ENCODE measurements around the gene DBF4.

Gene DBF4

DNA sequence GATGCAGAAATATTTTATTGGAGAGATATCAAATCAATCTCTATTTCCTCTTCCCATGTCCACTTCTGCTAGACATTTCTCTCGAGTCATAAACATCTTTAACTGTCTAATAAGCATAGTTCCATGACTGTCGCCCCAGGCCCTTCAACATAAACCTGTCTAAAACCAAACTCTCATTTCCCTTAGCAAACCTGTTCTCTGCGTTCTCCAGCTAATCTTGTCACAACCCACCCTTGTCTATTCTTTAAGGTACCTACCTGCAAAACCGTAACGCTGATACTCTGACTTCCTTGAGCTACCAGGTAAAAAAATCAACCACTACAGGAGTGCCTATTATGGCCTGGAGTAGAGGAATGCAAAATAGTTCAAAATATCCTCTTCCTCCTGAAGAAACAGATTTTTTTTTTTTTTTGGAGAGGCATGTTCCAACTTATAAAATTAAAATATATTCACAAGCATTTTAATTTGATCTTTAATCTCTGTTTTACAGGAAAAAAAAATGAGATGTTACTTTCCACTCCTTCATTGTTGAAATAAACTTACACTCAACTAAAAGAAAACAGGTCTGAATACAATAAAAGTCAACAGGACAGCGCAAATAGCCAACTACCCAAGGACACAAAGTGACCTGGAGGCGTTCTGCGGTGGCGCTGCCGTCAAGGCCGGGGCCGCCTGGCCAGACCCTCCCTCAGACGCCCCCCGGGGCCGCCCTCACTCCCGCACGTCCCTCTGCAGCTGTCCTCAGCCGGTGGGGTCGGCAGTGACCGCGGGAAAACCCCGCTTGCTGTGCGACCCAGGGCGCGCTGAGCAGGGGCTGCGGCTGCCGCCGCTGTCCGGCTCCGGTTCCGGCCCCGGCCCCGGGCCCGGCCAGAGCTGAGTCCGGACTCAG, 898 bp upstream of the DBF4 start:
- peak overlapping the region; percentile 51 for H3K27ac ChIP-seq (ENCODE audit: low read length, poor library complexity, severe bottlenecking)
- peak overlapping the region; percentile 90 for H3K4me3 ChIP-seq (ENCODE audit: insufficient read depth in 1 of 2, low read depth in 1 of 2, low read length in 2 of 2)
- peak overlapping the region; percentile 67 to 89 for H3K18ac ChIP-seq (ENCODE audit: low read depth in 1 of 2, low read length in 2 of 2)
- H2AK5ac ChIP-seq (ENCODE audit: low read length, severe bottlenecking) = no peak overlapping the region
- peak overlapping the region; percentile 63 for H4K8ac ChIP-seq (ENCODE audit: low read length)
- H3K4me2 ChIP-seq (ENCODE audit: low read length, poor library complexity, severe bottlenecking) = peak overlapping the region; percentile 68
- H4K91ac ChIP-seq (ENCODE audit: low read length) = peak overlapping the region; percentile 39
- H3K23ac ChIP-seq (ENCODE audit: low read length in 2 of 2) = no peak overlapping the region
- H3K79me1 ChIP-seq (replicated peaks; ENCODE audit: low read length, poor library complexity, severe bottlenecking) = peaks cover 13% of the 10 kb centered on the region
- H3K4ac ChIP-seq (ENCODE audit: low read depth in 1 of 2, low read length in 2 of 2) = peak overlapping the region in 1 of 2 experiments; percentile 47
- no peaks in the 10 kb centered on the region for H3K27me3 ChIP-seq (ENCODE audit: control insufficient read depth in 1 of 2, insufficient read depth in 1 of 2, low read length in 2 of 2)
- peak overlapping the region; percentile 96 for H3K9ac ChIP-seq (ENCODE audit: low read length)
- H3K14ac ChIP-seq (ENCODE audit: low read length in 2 of 2) = peak overlapping the region in 1 of 2 experiments; percentile 26
- H2BK15ac ChIP-seq (ENCODE audit: low read depth, poor library complexity, severe bottlenecking) = peak overlapping the region; percentile 67
- H2BK120ac ChIP-seq (ENCODE audit: low read depth, low read length) = peak overlapping the region; percentile 52
- H3K4me1 ChIP-seq (ENCODE audit: control insufficient read depth, insufficient read depth, low read depth, low read length) = peaks cover 1% of the 10 kb centered on the region
- peaks cover 0 to 7% of the 10 kb centered on the region in 2 experiments for H3K36me3 ChIP-seq (ENCODE audit: control insufficient read depth in 1 of 2, insufficient read depth in 2 of 2, low read depth in 1 of 2, low read length in 2 of 2)
- WGBS = 3% methylated on average over 33 of the region's 35 CpGs
- DNase-seq = peak; percentile 6
- no peak overlapping the region for H2BK5ac ChIP-seq (ENCODE audit: low read depth, low read length, poor library complexity, severe bottlenecking)
- no peak overlapping the region for H2BK12ac ChIP-seq (ENCODE audit: low read length in 2 of 2)
- peaks cover 16% of the 10 kb centered on the region for H3K9me3 ChIP-seq (ENCODE audit: control insufficient read depth, low read length)
- H2AFZ ChIP-seq (ENCODE audit: low read depth, low read length) = peak overlapping the region; percentile 99

DNA sequence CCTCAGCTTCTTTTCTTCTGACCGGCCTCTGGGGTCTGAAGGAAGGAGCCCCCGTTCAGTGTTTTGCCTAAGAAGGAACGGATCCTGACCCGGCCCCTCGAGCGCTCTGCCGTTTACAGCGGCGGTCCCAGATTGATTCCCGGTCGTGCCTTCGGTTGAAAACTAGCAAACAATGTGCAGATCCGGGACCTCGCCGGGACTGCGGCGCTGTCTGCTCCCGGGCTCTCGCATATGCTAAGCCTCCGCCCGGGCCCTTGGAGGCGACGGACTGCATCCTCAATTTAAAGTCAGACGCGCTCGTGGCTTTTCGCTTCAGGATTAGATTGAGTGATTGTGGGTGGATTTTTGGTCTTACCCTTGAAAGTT, 559 bp downstream of the DBF4 start:
- H3K14ac ChIP-seq (ENCODE audit: low read length in 2 of 2) = no peak overlapping the region
- peak overlapping the region; percentile 57 for H3K4me2 ChIP-seq (ENCODE audit: low read length, poor library complexity, severe bottlenecking)
- no peak overlapping the region for H2BK12ac ChIP-seq (ENCODE audit: low read length in 2 of 2)
- peak overlapping the region in 1 of 2 experiments; percentile 23 for H3K23ac ChIP-seq (ENCODE audit: low read length in 2 of 2)
- under 1% methylated on average over 23 of the region's 27 CpGs for WGBS
- no peak overlapping the region for H2BK120ac ChIP-seq (ENCODE audit: low read depth, low read length)
- H3K4me1 ChIP-seq (ENCODE audit: control insufficient read depth, insufficient read depth, low read depth, low read length) = peaks cover 1% of the 10 kb centered on the region
- H3K27ac ChIP-seq (ENCODE audit: low read length, poor library complexity, severe bottlenecking) = peak overlapping the region; percentile 73
- peaks cover 5% of the 10 kb centered on the region for H3K9me3 ChIP-seq (ENCODE audit: control insufficient read depth, low read length)
- no peak overlapping the region for H2AFZ ChIP-seq (ENCODE audit: low read depth, low read length)
- peaks cover 4% of the 10 kb centered on the region for H3K79me1 ChIP-seq (replicated peaks; ENCODE audit: low read length, poor library complexity, severe bottlenecking)
- peak overlapping the region; percentile 96 for H3K9ac ChIP-seq (ENCODE audit: low read length)
- no peak overlapping the region for H4K91ac ChIP-seq (ENCODE audit: low read length)
- peak overlapping the region in 1 of 2 experiments; percentile 88 for H3K18ac ChIP-seq (ENCODE audit: low read depth in 1 of 2, low read length in 2 of 2)
- no peak overlapping the region for H2BK5ac ChIP-seq (ENCODE audit: low read depth, low read length, poor library complexity, severe bottlenecking)
- H2AK5ac ChIP-seq (ENCODE audit: low read length, severe bottlenecking) = no peak overlapping the region
- no peak overlapping the region for H4K8ac ChIP-seq (ENCODE audit: low read length)
- peak; percentile 81 for DNase-seq
- H3K36me3 ChIP-seq (ENCODE audit: control insufficient read depth in 1 of 2, insufficient read depth in 2 of 2, low read depth in 1 of 2, low read length in 2 of 2) = no peaks in the 10 kb centered on the region
- no peaks in the 10 kb centered on the region for H3K27me3 ChIP-seq (ENCODE audit: control insufficient read depth in 1 of 2, insufficient read depth in 1 of 2, low read length in 2 of 2)
- no peak overlapping the region for H2BK15ac ChIP-seq (ENCODE audit: low read depth, poor library complexity, severe bottlenecking)
- no peak overlapping the region for H3K4ac ChIP-seq (ENCODE audit: low read depth in 1 of 2, low read length in 2 of 2)
- peak overlapping the region; percentile 90 for H3K4me3 ChIP-seq (ENCODE audit: insufficient read depth in 1 of 2, low read depth in 1 of 2, low read length in 2 of 2)

DNA sequence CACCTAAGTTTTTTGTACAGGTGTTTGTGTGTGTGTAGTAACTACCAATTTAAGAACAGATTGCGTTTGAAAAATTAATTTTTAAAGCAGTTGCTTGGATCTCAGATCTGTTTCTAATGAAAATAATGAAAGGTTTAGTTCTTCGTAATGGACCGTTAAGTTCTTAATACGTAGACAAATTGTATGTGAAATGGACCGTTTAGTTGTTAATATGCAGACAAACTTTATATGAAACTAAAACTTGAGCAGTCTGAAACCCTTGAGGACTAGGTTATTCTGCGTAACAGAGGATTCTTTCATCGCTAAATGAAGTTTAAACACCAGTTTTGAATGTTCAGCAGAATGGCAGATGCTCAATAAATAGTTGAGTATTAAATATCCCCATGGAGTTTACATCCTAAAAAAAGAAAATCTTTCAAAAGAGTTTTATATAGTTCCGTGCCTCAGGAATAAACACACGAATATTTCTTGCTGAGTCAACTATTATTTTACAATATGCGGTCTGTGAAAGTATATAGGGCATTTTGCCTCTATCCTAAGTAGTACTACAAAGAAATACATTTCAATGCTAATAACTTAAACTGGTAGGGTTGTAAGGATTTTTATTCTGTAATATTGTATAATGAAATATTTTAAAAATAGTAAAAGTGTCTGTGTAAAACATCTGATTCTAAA, 1.2 kb downstream of the DBF4 start:
- no peak overlapping the region for H2BK12ac ChIP-seq (ENCODE audit: low read length in 2 of 2)
- no peaks in the 10 kb centered on the region for H3K27me3 ChIP-seq (ENCODE audit: control insufficient read depth in 1 of 2, insufficient read depth in 1 of 2, low read length in 2 of 2)
- H3K4me3 ChIP-seq (ENCODE audit: insufficient read depth in 1 of 2, low read depth in 1 of 2, low read length in 2 of 2) = peak overlapping the region; percentile 90
- H3K23ac ChIP-seq (ENCODE audit: low read length in 2 of 2) = no peak overlapping the region
- peak; percentile 28 for DNase-seq
- no peak overlapping the region for H3K14ac ChIP-seq (ENCODE audit: low read length in 2 of 2)
- H3K79me1 ChIP-seq (replicated peaks; ENCODE audit: low read length, poor library complexity, severe bottlenecking) = peaks cover 3% of the 10 kb centered on the region
- H3K27ac ChIP-seq (ENCODE audit: low read length, poor library complexity, severe bottlenecking) = peak overlapping the region; percentile 73
- no peak overlapping the region for H3K4ac ChIP-seq (ENCODE audit: low read depth in 1 of 2, low read length in 2 of 2)
- H2AK5ac ChIP-seq (ENCODE audit: low read length, severe bottlenecking) = no peak overlapping the region
- no peaks in the 10 kb centered on the region for H3K9me3 ChIP-seq (ENCODE audit: control insufficient read depth, low read length)
- no peak overlapping the region for H2AFZ ChIP-seq (ENCODE audit: low read depth, low read length)
- no peaks in the 10 kb centered on the region for H3K36me3 ChIP-seq (ENCODE audit: control insufficient read depth in 1 of 2, insufficient read depth in 2 of 2, low read depth in 1 of 2, low read length in 2 of 2)
- peak overlapping the region; percentile 57 for H3K4me2 ChIP-seq (ENCODE audit: low read length, poor library complexity, severe bottlenecking)
- no peak overlapping the region for H4K91ac ChIP-seq (ENCODE audit: low read length)
- H3K18ac ChIP-seq (ENCODE audit: low read depth in 1 of 2, low read length in 2 of 2) = no peak overlapping the region
- no peak overlapping the region for H4K8ac ChIP-seq (ENCODE audit: low read length)
- H2BK120ac ChIP-seq (ENCODE audit: low read depth, low read length) = no peak overlapping the region
- H2BK5ac ChIP-seq (ENCODE audit: low read depth, low read length, poor library complexity, severe bottlenecking) = no peak overlapping the region
- 1% methylated on average over 5 of the region's 10 CpGs for WGBS
- peaks cover 1% of the 10 kb centered on the region for H3K4me1 ChIP-seq (ENCODE audit: control insufficient read depth, insufficient read depth, low read depth, low read length)
- H2BK15ac ChIP-seq (ENCODE audit: low read depth, poor library complexity, severe bottlenecking) = no peak overlapping the region
- peak overlapping the region; percentile 96 for H3K9ac ChIP-seq (ENCODE audit: low read length)

DNA sequence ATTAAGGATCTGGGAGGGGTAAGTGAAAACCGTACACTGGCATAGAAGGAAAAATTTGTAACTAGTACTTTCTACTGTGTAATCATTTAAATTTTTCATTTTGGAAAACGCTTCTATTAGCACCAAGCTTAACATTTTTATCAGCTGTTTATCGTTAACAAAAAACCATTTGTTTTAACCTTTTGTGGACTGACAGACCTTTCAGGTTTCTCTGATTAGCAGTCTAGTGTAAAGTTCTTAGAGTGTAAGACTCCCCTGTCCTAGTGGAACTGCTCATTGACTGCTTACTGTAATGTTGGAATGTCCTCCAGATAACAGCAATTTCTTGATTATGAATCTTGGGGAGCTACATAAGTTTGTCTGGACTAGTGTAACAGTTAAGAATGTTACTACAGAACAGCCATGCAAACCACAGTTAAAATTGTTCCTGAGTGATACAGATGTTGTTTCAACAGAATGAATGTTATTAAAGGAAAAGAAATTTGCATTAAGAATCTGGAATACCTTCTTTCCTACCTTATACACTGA, 2.0 kb downstream of the DBF4 start:
- H3K4ac ChIP-seq (ENCODE audit: low read depth in 1 of 2, low read length in 2 of 2) = no peak overlapping the region
- no peak overlapping the region for H3K27ac ChIP-seq (ENCODE audit: low read length, poor library complexity, severe bottlenecking)
- peak overlapping the region; percentile 96 for H3K9ac ChIP-seq (ENCODE audit: low read length)
- H3K36me3 ChIP-seq (ENCODE audit: control insufficient read depth in 1 of 2, insufficient read depth in 2 of 2, low read depth in 1 of 2, low read length in 2 of 2) = no peaks in the 10 kb centered on the region
- H3K27me3 ChIP-seq (ENCODE audit: control insufficient read depth in 1 of 2, insufficient read depth in 1 of 2, low read length in 2 of 2) = no peaks in the 10 kb centered on the region
- H3K9me3 ChIP-seq (ENCODE audit: control insufficient read depth, low read length) = no peaks in the 10 kb centered on the region
- H3K23ac ChIP-seq (ENCODE audit: low read length in 2 of 2) = no peak overlapping the region
- peak overlapping the region in 1 of 2 experiments; percentile 90 for H3K4me3 ChIP-seq (ENCODE audit: insufficient read depth in 1 of 2, low read depth in 1 of 2, low read length in 2 of 2)
- H2BK12ac ChIP-seq (ENCODE audit: low read length in 2 of 2) = no peak overlapping the region
- H2BK15ac ChIP-seq (ENCODE audit: low read depth, poor library complexity, severe bottlenecking) = no peak overlapping the region
- H2BK120ac ChIP-seq (ENCODE audit: low read depth, low read length) = no peak overlapping the region
- H3K14ac ChIP-seq (ENCODE audit: low read length in 2 of 2) = no peak overlapping the region
- no peak overlapping the region for H3K4me2 ChIP-seq (ENCODE audit: low read length, poor library complexity, severe bottlenecking)
- H3K18ac ChIP-seq (ENCODE audit: low read depth in 1 of 2, low read length in 2 of 2) = no peak overlapping the region
- no peak overlapping the region for H4K91ac ChIP-seq (ENCODE audit: low read length)
- H3K4me1 ChIP-seq (ENCODE audit: control insufficient read depth, insufficient read depth, low read depth, low read length) = peaks cover 1% of the 10 kb centered on the region
- DNase-seq = peak; percentile 38
- no peak overlapping the region for H4K8ac ChIP-seq (ENCODE audit: low read length)
- H3K79me1 ChIP-seq (replicated peaks; ENCODE audit: low read length, poor library complexity, severe bottlenecking) = peaks cover 1% of the 10 kb centered on the region
- H2AK5ac ChIP-seq (ENCODE audit: low read length, severe bottlenecking) = no peak overlapping the region
- H2BK5ac ChIP-seq (ENCODE audit: low read depth, low read length, poor library complexity, severe bottlenecking) = no peak overlapping the region
- 70% methylated on average over 1 of the region's 3 CpGs for WGBS
- H2AFZ ChIP-seq (ENCODE audit: low read depth, low read length) = no peak overlapping the region
